Activated CD4-positive, alpha-beta T cell treated with anti-CD3 and anti-CD28 coated beads, Interleukin-2, amount 50 U/mL, for 1 hour (primary cell): ENCODE results near the gene ZSCAN16.
"Not testable (repeated sequence)": the region's sequence is repeated elsewhere in the genome, so short reads cannot be mapped to it uniquely, and the experiment has no call there.

Experiments used
- DNase-seq: peaks from one replicate; pipeline ENCODE4 v3.0.0-alpha.2; 2020

Gene ZSCAN16

DNA sequence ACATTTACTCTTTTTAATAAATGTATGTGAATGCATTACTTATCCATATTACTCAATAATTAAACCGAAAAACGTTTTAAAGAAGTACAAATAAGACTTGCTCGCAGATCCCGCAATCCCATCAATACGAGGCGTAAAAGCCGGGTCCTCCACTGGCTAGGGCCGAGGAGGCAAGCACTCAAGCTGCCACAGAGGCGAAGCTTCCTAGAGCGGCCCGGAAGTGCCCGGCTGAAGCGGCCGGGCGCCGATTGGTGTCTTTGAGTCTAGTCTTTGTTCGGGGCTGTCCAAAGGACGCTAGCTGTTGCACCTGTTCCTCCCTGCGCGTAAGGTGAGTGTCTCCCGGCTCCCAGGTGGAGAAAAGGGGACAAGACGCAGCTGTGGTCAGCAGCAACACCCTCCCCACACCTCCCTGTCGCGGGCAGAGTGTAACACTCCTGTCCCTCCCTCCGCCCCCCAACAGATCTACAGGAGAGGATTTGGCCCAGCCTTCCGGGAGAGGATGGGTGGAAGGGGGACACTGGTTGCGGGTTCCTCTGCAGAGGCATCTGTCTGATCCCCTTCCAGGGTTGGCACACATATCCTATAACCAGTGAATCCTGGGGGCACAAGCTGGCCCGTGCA, at the start of gene ZSCAN16:
Gene ZSCAN16, plus strand, starts transcription at position 260 of the 621 bp plus-strand sequence. CDS start 835 bp downstream, outside the sequence.
- peak; percentile 69 for DNase-seq

- DNase-seq, result no peak
These were observed 46.4 kb upstream of the ZSCAN16 start for GRCh38 chr6:28078050-28078449.

- no peak for DNase-seq
These were observed 45.6 kb upstream of the ZSCAN16 start for GRCh38 chr6:28078836-28079235.

GRCh38 chr6:28080381-28080630, 44.1 kb upstream of the ZSCAN16 start, which contains the start of gene ZNF165:
ZNF165 (plus strand) TSS chr6:28080568; CDS start chr6:28085481, 4,913 bp downstream.
- DNase-seq, result not testable (repeated sequence)

- peak; percentile 93 for DNase-seq
These were observed 43.6 kb upstream of the ZSCAN16 start for GRCh38 chr6:28080631-28081485.

- peak; percentile 30 for DNase-seq
These were observed 43.0 kb upstream of the ZSCAN16 start for GRCh38 chr6:28081486-28081751.

GRCh38 chr6:28082939-28083338, 41.5 kb upstream of the ZSCAN16 start:
- DNase-seq, result no peak

- no peak for DNase-seq
These were observed 35.4 kb upstream of the ZSCAN16 start for GRCh38 chr6:28089054-28089453.

- DNase-seq, result no peak
These were observed 33.4 kb upstream of the ZSCAN16 start for GRCh38 chr6:28090917-28091586.

GRCh38 chr6:28102222-28102621, 22.2 kb upstream of the ZSCAN16 start:
- DNase-seq, result not testable (repeated sequence)

- not testable (repeated sequence) for DNase-seq
These were observed 21.7 kb upstream of the ZSCAN16 start for GRCh38 chr6:28102699-28103098.

GRCh38 chr6:28104392-28105244, 19.8 kb upstream of the ZSCAN16 start:
- peak; percentile 81 for DNase-seq

DNA sequence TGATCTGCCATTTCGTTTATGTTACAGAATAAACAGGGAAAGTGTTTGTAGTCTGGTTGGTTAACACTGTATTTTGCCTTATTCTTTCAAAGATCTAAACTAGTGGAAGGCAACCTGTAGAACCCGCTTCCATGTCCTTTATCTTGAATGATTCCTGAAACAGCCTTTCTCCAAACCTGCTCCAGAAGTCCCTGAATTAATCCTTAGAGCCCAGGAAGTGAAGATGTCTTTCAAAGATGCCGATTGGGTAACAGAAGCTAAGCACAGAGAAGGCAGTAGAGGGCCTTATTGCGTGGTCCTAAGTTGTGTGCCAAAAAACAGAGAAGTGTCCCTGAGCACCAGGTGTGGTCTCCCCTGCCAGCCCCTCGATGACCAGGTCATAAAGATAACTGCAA, 19.2 kb upstream of the ZSCAN16 start:
- no peak for DNase-seq

DNA sequence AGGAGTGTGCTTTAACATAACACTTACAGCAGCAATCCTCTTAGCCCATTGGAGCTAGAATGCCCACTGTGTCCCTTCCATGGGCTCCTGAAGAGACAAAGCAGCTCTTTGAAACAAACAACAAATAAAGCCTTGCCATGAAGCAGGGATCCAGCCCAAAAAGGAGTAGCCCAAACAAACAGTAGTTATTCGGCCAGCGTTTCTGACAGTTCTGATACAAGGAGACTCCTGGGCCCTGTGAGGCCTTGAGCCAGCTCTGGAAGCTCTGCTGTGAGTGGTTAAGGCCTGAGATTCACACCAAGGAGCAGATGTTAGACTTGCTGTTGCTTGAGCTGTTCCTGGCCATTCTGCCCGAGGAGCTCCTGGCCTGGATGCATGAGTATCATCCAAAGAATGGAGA, 16.9 kb upstream of the ZSCAN16 start:
- DNase-seq, result no peak

GRCh38 chr6:28111964-28112363, 12.4 kb upstream of the ZSCAN16 start:
- no peak for DNase-seq

DNA sequence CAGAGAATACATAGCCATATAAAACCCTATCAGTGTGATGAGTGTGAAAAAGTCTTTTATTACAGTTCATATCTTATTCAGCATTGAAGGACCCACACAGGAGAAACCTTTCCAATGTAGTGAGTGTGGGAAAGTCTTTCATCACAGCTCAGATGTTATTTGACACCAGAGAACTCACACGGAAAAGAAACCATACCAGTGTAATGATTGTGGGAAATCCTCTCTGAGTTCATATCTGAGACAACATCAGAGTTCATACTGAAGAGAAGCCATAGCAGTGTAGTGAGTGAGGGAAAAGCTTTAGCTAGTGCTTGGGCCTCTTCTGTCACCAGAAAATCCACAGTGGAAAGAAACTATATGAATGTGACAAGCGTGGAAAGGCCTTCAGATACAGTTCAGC, 8.6 kb upstream of the ZSCAN16 start:
- no peak for DNase-seq

- DNase-seq, result no peak
These were observed 6.9 kb upstream of the ZSCAN16 start for GRCh38 chr6:28117386-28118050.

- no peak for DNase-seq
These were observed 6.2 kb upstream of the ZSCAN16 start for GRCh38 chr6:28118217-28118616.

DNA sequence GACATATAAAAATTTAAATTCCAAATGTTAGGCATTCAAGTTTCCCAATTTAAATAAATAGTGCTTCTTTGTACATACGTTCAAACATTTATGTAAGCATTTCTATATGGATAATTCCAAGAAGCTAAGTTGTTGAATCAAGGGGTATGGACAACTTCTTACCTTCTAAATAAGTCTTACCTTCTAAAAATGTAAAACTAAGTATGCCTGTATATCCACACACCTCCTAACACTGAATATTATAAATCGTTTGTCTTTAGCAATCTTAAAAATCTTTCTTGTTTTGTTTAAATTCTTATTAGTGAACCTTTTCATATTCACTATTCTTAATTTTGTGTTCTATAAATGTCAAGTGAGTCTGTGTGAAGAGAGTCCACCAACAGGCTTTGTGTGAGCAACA, 2.5 kb upstream of the ZSCAN16 start:
- no peak for DNase-seq

- not testable (repeated sequence) for DNase-seq
These were observed 2.1 kb upstream of the ZSCAN16 start for GRCh38 chr6:28122283-28122682.

DNA sequence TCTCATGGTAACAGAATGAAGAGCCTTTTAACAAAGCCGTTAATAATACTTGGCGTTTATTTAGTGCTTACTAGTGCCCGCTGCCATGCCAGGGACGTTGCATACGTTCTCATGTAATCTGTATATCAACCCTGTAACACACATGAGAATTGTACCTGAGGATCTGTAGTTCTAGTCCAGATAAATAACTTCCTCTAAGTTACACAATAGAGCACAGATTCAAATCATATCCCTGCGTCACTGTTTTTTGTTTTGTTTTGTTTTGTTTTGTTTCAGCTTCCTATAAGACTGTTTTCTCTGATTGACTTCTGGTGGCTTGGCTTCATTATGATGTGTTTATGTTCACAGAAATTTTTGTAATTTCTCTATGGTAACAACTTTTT, 553 bp downstream of the ZSCAN16 start:
- DNase-seq, result no peak

DNA sequence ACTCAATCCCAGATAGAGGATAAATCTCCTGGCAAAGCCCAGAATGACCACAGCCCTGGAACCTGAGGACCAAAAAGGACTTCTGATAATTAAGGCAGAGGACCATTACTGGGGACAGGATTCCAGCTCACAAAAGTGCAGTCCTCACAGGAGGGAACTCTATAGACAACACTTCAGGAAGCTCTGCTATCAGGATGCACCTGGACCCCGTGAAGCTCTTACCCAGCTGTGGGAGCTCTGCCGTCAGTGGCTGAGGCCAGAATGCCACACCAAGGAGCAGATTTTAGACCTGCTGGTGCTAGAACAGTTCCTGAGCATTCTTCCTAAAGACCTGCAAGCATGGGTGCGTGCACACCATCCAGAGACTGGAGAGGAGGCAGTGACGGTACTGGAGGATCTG, 992 bp downstream of the ZSCAN16 start:
- DNase-seq, result no peak

DNA sequence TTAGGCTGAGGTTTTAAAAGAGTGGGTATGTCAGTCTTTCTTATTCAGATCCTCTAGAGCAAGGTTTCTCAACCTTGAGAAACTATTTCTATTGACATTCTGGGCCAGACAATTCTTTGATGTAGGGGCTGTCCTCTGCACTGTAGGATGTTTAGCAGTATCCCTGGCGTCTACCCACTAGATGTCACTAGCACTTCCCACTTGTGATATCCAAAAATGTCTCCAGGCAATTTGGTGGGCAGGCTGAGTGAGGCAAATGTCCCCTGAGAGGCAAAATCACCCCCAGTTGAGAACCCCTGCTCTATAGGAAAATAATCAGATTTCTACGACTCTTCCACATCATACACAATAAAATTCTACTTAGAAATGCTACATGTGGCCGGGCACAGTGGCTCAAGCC, 9.6 kb downstream of the ZSCAN16 start:
- DNase-seq, result no peak
